ENCODE measurements around the gene SETD3. TPM values are rescaled to one million over a fixed set of nuclear protein-coding genes. Genes with fewer than 3 reads are reported as not detected.

SETD3 gene
- polyA plus RNA-seq, 1 donor: 73.5 TPM

GRCh38 chr14:99389174-99389826 is 91.4 kb downstream of the SETD3 start:
- no peak for DNase-seq

GRCh38 chr14:99388286-99388685 is 92.4 kb downstream of the SETD3 start:
- DNase-seq: no peak

GRCh38 chr14:99387880-99388279 is 92.8 kb downstream of the SETD3 start:
- DNase-seq: no peak

- no peak for DNase-seq
These were observed 95.9 kb downstream of the SETD3 start for GRCh38 chr14:99384450-99385417.

- DNase-seq: no peak
These were observed 96.9 kb downstream of the SETD3 start for GRCh38 chr14:99383472-99384449.

- DNase-seq: no peak
These were observed 97.7 kb downstream of the SETD3 start for GRCh38 chr14:99382781-99383471.

GRCh38 chr14:99382071-99382470 is 98.6 kb downstream of the SETD3 start:
- DNase-seq: no peak

- no peak for DNase-seq
These were observed 99.0 kb downstream of the SETD3 start for GRCh38 chr14:99381688-99382060.

- no peak for DNase-seq
These were observed 99.5 kb downstream of the SETD3 start for GRCh38 chr14:99380991-99381687.

GRCh38 chr14:99380402-99380801 is 100.3 kb downstream of the SETD3 start:
- DNase-seq: no peak

GRCh38 chr14:99378782-99379214 is 101.9 kb downstream of the SETD3 start:
- DNase-seq: no peak

- DNase-seq: no peak
These were observed 102.7 kb downstream of the SETD3 start for GRCh38 chr14:99377951-99378350.

- DNase-seq: no peak
These were observed 105.7 kb downstream of the SETD3 start for GRCh38 chr14:99374964-99375363.

- DNase-seq: no peak
These were observed 116.9 kb downstream of the SETD3 start for GRCh38 chr14:99363616-99364290.

GRCh38 chr14:99363051-99363450 is 117.6 kb downstream of the SETD3 start:
- no peak for DNase-seq

GRCh38 chr14:99361596-99362215 is 119.0 kb downstream of the SETD3 start:
- DNase-seq: no peak

GRCh38 chr14:99360774-99361595 is 119.7 kb downstream of the SETD3 start:
- no peak for DNase-seq

GRCh38 chr14:99359906-99360305 is 120.8 kb downstream of the SETD3 start:
- DNase-seq: no peak

- DNase-seq: no peak
These were observed 122.7 kb downstream of the SETD3 start for GRCh38 chr14:99357916-99358390.

Data from hindlimb muscle (tissue), 1 donor.